GM21723 (cell line): ENCODE data around the gene ZNF280B.
A peak's percentile ranks its signal among the peaks of the same experiment; 100 is the strongest.
"Not testable (repeated sequence)": the region's sequence is repeated elsewhere in the genome, so short reads cannot be mapped to it uniquely, and the experiment has no call there.

Source experiments
- ATAC-seq: cut with Tn5 transposase; IDR thresholded peaks from one replicate; pipeline ENCODE4 v1.9.1; 2021; ENCODE audit warnings: mild to moderate bottlenecking, moderate library complexity; ENCODE audit not compliant: unreplicated experiment

Gene ZNF280B

GRCh38 chr22:22465782-22466181 lies 42.8 kb downstream of the ZNF280B start:
- ATAC-seq, result no peak

- no peak for ATAC-seq
These were observed 43.4 kb downstream of the ZNF280B start for GRCh38 chr22:22465094-22465602.

- ATAC-seq, result no peak
These were observed 43.9 kb downstream of the ZNF280B start for GRCh38 chr22:22464541-22465054.

- no peak for ATAC-seq
These were observed 44.5 kb downstream of the ZNF280B start for GRCh38 chr22:22463855-22464540.

GRCh38 chr22:22462813-22463567 lies 45.6 kb downstream of the ZNF280B start:
- ATAC-seq, result no peak

GRCh38 chr22:22461583-22461982 lies 47.0 kb downstream of the ZNF280B start:
- ATAC-seq, result no peak

GRCh38 chr22:22461111-22461510 lies 47.4 kb downstream of the ZNF280B start:
- no peak for ATAC-seq

- ATAC-seq, result no peak
These were observed 47.9 kb downstream of the ZNF280B start for GRCh38 chr22:22460635-22461034.

- ATAC-seq, result no peak
These were observed 48.5 kb downstream of the ZNF280B start for GRCh38 chr22:22460060-22460459.

GRCh38 chr22:22458896-22459588 lies 49.5 kb downstream of the ZNF280B start:
- no peak for ATAC-seq

GRCh38 chr22:22458387-22458786 lies 50.2 kb downstream of the ZNF280B start:
- ATAC-seq, result no peak

- ATAC-seq, result no peak
These were observed 53.5 kb downstream of the ZNF280B start for GRCh38 chr22:22454997-22455396.

GRCh38 chr22:22452996-22453686 lies 55.4 kb downstream of the ZNF280B start:
- no peak for ATAC-seq

GRCh38 chr22:22452211-22452610 lies 56.3 kb downstream of the ZNF280B start:
- no peak for ATAC-seq

GRCh38 chr22:22450343-22450839 lies 58.2 kb downstream of the ZNF280B start:
- ATAC-seq, result peak; percentile 93

GRCh38 chr22:22449819-22450218 lies 58.7 kb downstream of the ZNF280B start:
- ATAC-seq, result no peak

GRCh38 chr22:22446517-22446916 lies 62.0 kb downstream of the ZNF280B start:
- no peak for ATAC-seq

GRCh38 chr22:22444007-22444589 lies 64.4 kb downstream of the ZNF280B start:
- not testable (repeated sequence) for ATAC-seq

GRCh38 chr22:22442928-22443709 lies 65.4 kb downstream of the ZNF280B start:
- no peak for ATAC-seq
